Activated CD4-positive, CD25-positive, alpha-beta regulatory T cell treated with anti-CD3 and anti-CD28 coated beads, Interleukin-2, amount 50 U/mL, for 16 hours (primary cell): ENCODE data around the gene DIAPH3.

ENCODE experiments used
- DNase-seq: peaks from one replicate; pipeline ENCODE4 v3.0.0-alpha.2; 2020; ENCODE audit warnings: low read depth, low spot score

Gene DIAPH3

GRCh38 chr13:60152114-60152513, 11.6 kb downstream of the DIAPH3 start:
- no peak for DNase-seq

- no peak for DNase-seq
Measured at GRCh38 chr13:60150538-60150937, 13.2 kb downstream of the DIAPH3 start.

GRCh38 chr13:60148918-60149317, 14.8 kb downstream of the DIAPH3 start:
- no peak for DNase-seq

- DNase-seq: no peak
Measured at GRCh38 chr13:60147361-60147760, 16.4 kb downstream of the DIAPH3 start.

GRCh38 chr13:60146471-60146870, 17.3 kb downstream of the DIAPH3 start:
- DNase-seq: no peak

GRCh38 chr13:60143775-60144174, 20.0 kb downstream of the DIAPH3 start:
- DNase-seq: no peak

GRCh38 chr13:60139272-60139671, 24.5 kb downstream of the DIAPH3 start:
- DNase-seq: no peak

GRCh38 chr13:60138674-60139073, 25.1 kb downstream of the DIAPH3 start:
- DNase-seq: no peak

- DNase-seq: no peak
Measured at GRCh38 chr13:60137911-60138560, 25.7 kb downstream of the DIAPH3 start.

- no peak for DNase-seq
Measured at GRCh38 chr13:60135344-60135743, 28.4 kb downstream of the DIAPH3 start.

GRCh38 chr13:60134376-60134775, 29.4 kb downstream of the DIAPH3 start:
- DNase-seq: no peak

- no peak for DNase-seq
Measured at GRCh38 chr13:60121337-60121687, 42.4 kb downstream of the DIAPH3 start.

GRCh38 chr13:60120617-60121336, 43.0 kb downstream of the DIAPH3 start:
- no peak for DNase-seq

GRCh38 chr13:60118696-60119400, 44.9 kb downstream of the DIAPH3 start:
- no peak for DNase-seq

GRCh38 chr13:60114499-60115028, 49.2 kb downstream of the DIAPH3 start:
- DNase-seq: no peak

GRCh38 chr13:60112771-60113170, 51.0 kb downstream of the DIAPH3 start:
- DNase-seq: no peak

GRCh38 chr13:60111691-60112090, 52.0 kb downstream of the DIAPH3 start:
- DNase-seq: no peak

- DNase-seq: no peak
Measured at GRCh38 chr13:60109285-60109684, 54.4 kb downstream of the DIAPH3 start.

GRCh38 chr13:60108589-60108988, 55.1 kb downstream of the DIAPH3 start:
- DNase-seq: no peak

GRCh38 chr13:60099631-60100420, 63.9 kb downstream of the DIAPH3 start:
- no peak for DNase-seq

- no peak for DNase-seq
Measured at GRCh38 chr13:60095300-60095699, 68.4 kb downstream of the DIAPH3 start.
